Ovary (tissue), 3 donors: ENCODE results near the gene CENPS.

Source experiments
- EP300 ChIP-seq: sonication (generic); formaldehyde crosslinking; IDR thresholded peaks from one replicate; pipeline ENCODE4 v1.6.1; 2017; ENCODE audit warnings: antibody characterized with exemption
- POLR2A ChIP-seq: fragments of 450-650 bp; IDR thresholded peaks from one replicate; pipeline ENCODE4 v1.6.1; 2017; ENCODE audit warnings: antibody characterized with exemption, mild to moderate bottlenecking, moderate library complexity
- TF ChIP-seq, protein P1 (sequence below), 3 donors: fragments of 450-650 bp in 2 of 3; fragments of 200-600 bp in 1 of 3; IDR thresholded peaks; one replicate each; pipeline versions ENCODE4 v1.5.1 to v1.8.0; 2016 to 2022; ENCODE audit warnings: antibody characterized with exemption in 3 of 3, mild to moderate bottlenecking in 1 of 3
- donor health status: DM: no; HTN: no; CAD: no.

DNA sequence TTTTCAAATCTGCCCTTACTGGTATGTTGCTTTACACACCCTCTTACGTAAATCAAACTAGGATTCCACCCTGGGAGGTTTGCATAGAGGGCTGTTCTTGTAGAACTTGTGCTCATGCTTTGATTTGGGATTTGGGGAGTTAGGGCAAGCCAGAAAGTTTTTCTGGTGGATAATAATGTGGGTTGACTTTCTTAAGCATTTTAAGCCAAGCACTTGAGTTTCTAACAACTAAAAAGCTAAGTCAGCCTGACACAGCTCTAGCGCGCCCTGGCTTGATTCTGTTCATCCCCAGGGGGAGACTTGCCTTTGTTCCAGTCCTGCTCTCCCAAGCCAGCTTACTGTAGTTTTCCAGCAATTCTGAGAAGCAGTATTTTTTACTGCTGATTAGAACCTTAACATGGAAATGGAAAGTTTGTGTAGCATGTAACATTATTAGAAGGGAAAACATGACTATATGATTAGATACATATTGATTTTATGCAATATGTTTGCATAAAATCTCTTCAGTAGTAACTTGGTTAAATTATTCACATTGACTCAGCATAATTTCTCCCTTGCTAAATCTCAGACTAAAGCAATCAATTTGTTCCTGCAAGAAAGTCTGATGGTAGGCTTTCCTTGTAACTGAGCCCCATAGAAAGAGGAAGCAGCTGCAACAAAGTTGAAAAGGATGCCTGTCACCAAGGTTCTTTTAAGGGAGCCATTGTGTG is 42.4 kb upstream of the CENPS start:
- TF ChIP-seq, protein P1, sequence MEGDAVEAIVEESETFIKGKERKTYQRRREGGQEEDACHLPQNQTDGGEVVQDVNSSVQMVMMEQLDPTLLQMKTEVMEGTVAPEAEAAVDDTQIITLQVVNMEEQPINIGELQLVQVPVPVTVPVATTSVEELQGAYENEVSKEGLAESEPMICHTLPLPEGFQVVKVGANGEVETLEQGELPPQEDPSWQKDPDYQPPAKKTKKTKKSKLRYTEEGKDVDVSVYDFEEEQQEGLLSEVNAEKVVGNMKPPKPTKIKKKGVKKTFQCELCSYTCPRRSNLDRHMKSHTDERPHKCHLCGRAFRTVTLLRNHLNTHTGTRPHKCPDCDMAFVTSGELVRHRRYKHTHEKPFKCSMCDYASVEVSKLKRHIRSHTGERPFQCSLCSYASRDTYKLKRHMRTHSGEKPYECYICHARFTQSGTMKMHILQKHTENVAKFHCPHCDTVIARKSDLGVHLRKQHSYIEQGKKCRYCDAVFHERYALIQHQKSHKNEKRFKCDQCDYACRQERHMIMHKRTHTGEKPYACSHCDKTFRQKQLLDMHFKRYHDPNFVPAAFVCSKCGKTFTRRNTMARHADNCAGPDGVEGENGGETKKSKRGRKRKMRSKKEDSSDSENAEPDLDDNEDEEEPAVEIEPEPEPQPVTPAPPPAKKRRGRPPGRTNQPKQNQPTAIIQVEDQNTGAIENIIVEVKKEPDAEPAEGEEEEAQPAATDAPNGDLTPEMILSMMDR (IDR thresholded peaks at IDR 0.05), result no peak
- TF ChIP-seq POLR2A, result no peak
- no peak for TF ChIP-seq EP300
